GM18505 (cell line): ENCODE measurements around the gene SOX6.

Experiments used
- ATAC-seq: cut with Tn5 transposase; IDR thresholded peaks from one replicate; pipeline ENCODE4 v1.9.1; 2021; ENCODE audit not compliant: unreplicated experiment
- POLR2A ChIP-seq: IDR thresholded peaks from 4 replicates; pipeline ENCODE4 v1.6.1; 2011; ENCODE audit warnings: borderline replicate concordance; ENCODE audit not compliant: insufficient read depth, insufficient read length; ENCODE audit errors: extremely low read depth

Gene SOX6

DNA sequence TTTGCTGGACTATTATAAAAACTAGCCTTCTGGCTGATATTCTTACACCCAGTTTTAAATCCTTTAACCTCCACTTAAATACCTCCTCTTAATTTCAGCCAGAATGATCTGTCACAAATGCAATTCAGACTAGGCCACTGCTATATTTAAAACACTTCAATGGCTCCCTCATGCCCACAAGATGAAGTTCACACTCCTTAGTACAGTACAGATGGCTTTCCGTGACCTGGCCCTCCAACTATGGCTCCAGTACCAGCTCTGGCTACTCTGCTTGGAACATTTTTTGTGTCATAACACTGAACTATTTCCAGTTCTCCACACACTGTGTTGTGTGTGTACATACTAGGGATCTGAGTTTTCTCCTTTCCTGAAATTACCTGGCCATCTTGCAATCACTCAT lies 353.4 kb downstream of the SOX6 start:
- ATAC-seq = no peak
- no peak for TF ChIP-seq POLR2A

GRCh38 chr11:16001899-16002426 lies 354.4 kb downstream of the SOX6 start:
- ATAC-seq = no peak
- no peak for TF ChIP-seq POLR2A

DNA sequence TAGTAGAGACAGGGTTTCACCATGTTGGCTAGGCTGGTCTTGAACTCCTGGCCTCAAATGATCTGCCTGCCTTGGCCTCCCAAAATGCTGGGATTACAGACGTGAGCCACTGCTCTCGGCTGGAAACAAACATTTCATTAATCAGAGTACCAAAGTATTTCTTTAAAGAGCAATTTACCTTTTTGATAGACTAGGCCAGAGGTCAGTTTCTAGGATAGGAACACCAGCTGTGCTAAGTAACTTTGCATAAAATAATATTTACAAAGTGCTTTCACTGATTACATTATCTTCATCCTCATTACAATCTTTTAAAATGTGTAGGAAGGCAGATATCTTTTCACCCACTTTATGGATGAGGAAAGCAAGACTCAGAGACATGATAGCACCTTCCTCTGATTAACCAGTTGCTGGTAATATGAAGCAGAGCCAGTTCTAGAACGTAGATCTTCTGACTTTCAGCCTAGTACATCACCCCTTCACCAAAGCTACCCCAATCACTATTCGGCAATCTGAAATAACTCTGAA lies 355.2 kb downstream of the SOX6 start:
- ATAC-seq = no peak
- TF ChIP-seq POLR2A = no peak

DNA sequence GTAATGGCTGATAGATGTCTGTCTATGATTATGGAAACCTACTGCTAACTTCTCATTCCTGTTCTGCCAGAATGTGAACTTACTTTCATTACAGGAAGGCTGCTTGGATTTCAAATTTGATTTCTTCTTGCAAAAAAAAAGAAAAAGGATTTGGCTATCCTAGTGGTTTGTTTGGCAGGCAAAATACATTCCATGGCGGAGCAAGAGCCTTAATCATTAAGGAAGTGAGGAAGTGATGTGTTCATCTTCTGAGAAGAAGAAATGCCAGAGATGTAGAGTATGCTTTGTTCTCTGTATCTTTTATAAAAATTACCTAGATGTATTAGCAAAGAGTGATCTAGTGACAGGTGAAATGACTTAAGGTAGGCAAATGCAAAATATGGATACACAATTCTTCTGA lies 356.3 kb downstream of the SOX6 start:
- no peak for ATAC-seq
- no peak for TF ChIP-seq POLR2A

DNA sequence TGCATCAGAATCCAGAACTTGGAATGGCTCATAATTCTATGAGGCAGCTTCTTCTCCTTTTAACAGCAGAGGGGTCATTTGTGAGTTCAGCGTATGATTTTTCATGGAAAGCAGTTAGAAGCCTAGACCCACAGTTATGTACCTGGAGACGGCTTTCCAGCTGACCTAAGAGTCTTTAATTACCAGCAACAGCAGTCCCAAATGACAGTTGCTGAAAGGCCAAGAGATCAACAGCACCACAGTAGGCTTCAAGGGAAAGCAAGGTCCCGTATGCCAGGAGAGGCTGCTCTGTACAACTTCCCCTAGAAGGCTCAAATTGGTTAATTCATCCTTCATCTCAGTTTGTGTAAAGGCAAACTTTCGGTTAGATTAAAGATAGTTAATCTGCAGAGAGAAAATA lies 363.0 kb downstream of the SOX6 start:
- no peak for TF ChIP-seq POLR2A
- no peak for ATAC-seq

DNA sequence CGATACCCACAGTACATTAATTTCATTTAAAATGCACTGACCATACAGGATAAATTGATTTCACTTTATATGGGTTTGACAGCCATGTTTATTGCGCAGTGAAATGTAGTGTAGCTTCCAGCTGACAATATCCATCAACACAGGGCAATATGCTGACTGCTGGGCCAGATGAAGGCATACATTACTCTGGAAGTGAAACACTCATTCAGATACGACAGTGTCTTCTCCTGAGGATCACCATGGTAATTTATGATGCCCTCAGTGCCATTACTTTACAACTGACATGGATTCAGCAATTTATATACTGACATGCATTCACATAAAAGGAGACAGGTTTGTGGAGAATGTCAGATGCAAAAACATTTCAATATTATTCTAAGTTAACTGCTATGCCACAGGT lies 365.1 kb downstream of the SOX6 start:
- ATAC-seq = no peak
- TF ChIP-seq POLR2A = no peak

- TF ChIP-seq POLR2A = no peak
- no peak for ATAC-seq
Measured at GRCh38 chr11:15989685-15990084, 366.7 kb downstream of the SOX6 start.

DNA sequence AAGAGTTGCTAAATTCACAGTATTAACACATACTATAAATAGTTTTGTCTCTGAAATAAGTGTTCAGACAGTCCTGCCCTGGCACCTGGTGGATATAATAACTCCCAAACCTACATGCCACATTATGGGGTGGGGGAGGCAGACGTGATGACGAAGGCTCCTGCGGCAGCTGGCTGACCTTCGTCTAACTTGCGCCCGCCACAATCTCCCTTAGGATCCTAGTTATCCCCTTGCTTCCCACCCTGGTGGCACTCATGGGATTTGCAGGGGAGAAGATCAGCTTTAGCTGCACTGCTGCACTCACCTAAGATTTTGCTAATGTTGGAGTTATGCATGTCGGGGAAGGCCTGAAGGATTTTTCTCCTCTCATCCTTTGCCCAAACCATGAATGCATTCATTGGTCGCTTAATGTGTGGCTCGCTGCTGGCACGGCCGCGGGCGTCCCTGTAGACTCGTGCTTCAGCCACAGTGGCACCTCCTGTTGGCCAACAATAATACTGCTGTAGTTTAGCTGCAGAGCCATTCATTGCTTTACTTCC lies 367.6 kb downstream of the SOX6 start:
- no peak for TF ChIP-seq POLR2A
- ATAC-seq = no peak

GRCh38 chr11:15988016-15988550 lies 368.3 kb downstream of the SOX6 start:
- ATAC-seq = no peak

GRCh38 chr11:15987046-15987445 lies 369.3 kb downstream of the SOX6 start:
- no peak for ATAC-seq
- TF ChIP-seq POLR2A = no peak

More at GRCh38 chr11:15988016-15988550, 368.3 kb downstream of the SOX6 start:
- no peak for TF ChIP-seq POLR2A

DNA sequence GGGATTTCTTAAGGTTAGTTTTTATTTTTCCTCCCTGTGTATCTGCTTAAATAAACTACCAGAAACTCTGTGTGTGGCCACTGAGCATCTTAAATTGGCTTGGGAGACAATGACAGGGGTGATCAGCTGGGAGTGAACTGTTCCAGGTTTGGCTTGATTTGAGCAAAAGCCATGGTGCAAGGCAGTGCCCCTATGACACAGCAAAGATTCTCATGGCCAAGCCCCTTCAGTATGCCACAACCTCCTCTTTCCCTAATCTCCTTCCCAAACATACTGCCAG lies 370.5 kb downstream of the SOX6 start:
- no peak for TF ChIP-seq POLR2A
- no peak for ATAC-seq

DNA sequence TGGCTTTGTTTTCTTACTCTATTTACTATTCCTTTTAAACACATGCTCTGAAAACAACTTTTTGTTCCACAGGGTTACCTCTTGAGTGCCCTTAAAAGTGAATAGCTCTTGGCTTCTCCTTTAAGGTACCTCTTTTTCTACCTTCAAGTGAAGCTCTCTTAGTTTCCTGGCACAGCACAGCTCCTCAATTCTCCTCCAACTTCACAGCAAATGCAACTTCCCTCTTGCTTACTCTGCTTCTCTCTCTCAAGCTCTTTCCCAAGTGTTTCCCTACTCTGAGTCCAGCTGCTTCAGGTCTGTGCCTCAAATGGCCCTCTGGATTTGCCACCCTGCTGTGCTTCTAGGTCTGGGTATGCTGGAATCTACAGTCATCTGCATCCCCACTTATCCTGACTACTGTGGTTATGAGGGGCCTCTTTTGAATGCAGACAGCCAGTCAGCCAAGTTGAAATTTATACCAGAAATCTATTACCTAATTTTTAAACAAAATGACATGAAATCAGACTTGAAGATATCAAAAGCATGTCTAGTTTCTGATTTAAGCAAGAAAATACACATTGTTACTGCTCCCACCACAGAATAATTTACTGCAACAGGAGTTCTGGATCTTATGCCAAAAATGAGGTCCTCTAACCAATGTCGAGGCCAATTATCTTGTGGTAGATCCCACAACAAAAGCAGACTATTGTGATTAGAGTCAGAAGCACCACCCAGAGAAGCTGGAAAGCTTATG lies 371.1 kb downstream of the SOX6 start:
- TF ChIP-seq POLR2A = no peak
- no peak for ATAC-seq

- no peak for ATAC-seq
- no peak for TF ChIP-seq POLR2A
Measured at GRCh38 chr11:15981292-15981691, 375.1 kb downstream of the SOX6 start.

- no peak for ATAC-seq
- TF ChIP-seq POLR2A = no peak
Measured at GRCh38 chr11:15977116-15977515, 379.2 kb downstream of the SOX6 start.

DNA sequence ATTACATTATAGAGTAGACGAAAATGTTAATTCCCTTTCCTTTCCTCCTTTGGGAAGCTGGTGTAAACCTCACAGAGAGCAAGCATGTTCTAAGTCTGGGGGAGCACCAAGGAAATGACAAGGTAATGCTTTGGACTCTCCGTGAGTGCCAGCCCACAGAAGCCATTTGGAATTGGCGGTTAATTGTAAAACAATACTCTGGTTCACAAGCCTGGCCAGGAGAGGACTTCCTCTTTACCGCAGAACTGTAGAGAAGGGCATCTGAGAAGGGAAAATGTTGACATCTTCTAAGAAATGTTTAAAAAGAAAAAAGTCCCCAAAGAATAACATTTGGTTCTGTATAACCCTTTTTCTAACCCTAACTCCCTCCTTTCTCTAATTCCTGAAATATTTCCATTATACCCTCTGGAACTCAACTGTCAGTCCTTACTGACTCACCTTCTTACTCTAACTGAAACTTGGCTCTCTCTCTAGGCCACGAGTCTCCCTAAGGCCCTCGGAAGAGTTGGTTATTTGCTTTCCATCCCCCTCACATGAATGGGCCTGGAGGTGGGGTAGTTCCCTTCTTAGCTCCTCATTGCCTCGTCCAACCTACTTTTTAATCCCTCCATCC lies 379.8 kb downstream of the SOX6 start:
- TF ChIP-seq POLR2A = no peak
- ATAC-seq = no peak

DNA sequence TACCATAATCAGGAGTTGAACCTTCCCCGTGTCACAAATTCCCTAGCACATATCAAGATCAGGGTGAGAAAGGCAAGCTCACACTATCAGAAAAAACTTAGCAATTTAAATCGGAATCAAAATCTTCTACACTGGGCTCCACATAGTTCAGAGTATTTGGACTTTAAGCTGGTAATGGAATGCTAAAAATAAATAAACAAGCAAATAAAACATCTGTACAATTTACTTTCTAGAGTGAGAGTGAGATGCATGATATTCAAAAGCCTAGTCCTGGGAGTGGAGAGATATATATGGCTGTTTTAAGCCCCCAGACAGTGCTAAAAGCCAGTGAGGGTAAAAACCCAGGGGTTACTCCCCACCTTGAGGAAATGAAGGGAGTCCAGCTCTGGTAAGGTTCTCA lies 380.6 kb downstream of the SOX6 start:
- no peak for TF ChIP-seq POLR2A

More for the DNA sequence above, 380.6 kb downstream of the SOX6 start:
- ATAC-seq = no peak
